Measurements from ENCODE around the gene GAS7. TPM values are rescaled to one million over a fixed set of nuclear protein-coding genes. Genes with fewer than 3 reads are reported as not detected.

GAS7 gene
- total and polyA plus RNA-seq, 2 donors (not counting 1 experiment from before 2014, with no cell fraction given), result 3.4 to 13.6 TPM

- no peaks in the 10 kb centered on the region for H3K36me3 ChIP-seq (replicated peaks in 1 of 2; ENCODE audit: control extremely low read depth in 1 of 2, control insufficient read depth in 1 of 2, extremely low read depth in 1 of 2, insufficient read depth in 2 of 2, low read length in 1 of 2)
- no peaks in the 10 kb centered on the region for H3K9me3 Mint-ChIP-seq (ENCODE audit: insufficient read depth)
- peaks cover 0 to 4% (median 0%) of the 10 kb centered on the region in 4 experiments for H3K27me3 ChIP-seq (replicated peaks in 1 of 4; ENCODE audit: control extremely low read depth in 1 of 4, control insufficient read depth in 3 of 4, insufficient read depth in 4 of 4, low read length in 3 of 4)
- no peaks in the 10 kb centered on the region for H3K79me2 ChIP-seq (ENCODE audit: control insufficient read depth, insufficient read depth, low read length)
- intact Hi-C loops (cut with micrococcal nuclease), result no loop called here
- H3K27ac Mint-ChIP-seq, result no peak overlapping the region
- no peaks in the 10 kb centered on the region for H3K4me1 ChIP-seq (ENCODE audit: control insufficient read depth in 2 of 2, insufficient read depth in 2 of 2, low read length in 2 of 2)
- POLR2A ChIA-PET, result no interaction called here
- no peak overlapping the region for H3K4me2 ChIP-seq (replicated peaks; ENCODE audit: low read depth, low read length, poor library complexity, severe bottlenecking)
- TF ChIP-seq EZH2 (IDR thresholded peaks at IDR 0.05; ENCODE audit: borderline replicate concordance, insufficient read depth, low read depth, low read length, poor library complexity, severe bottlenecking) (no peak), CTCF (IDR thresholded peaks at IDR 0.05) (no peak)
- H3K27me3 Mint-ChIP-seq, result peaks cover 6% of the 10 kb centered on the region
- no peak overlapping the region for H3K4me3 Mint-ChIP-seq
- CTCF ChIA-PET, result no interaction called here
- no peaks in the 10 kb centered on the region for H3K9me3 ChIP-seq (ENCODE audit: control extremely low read depth in 1 of 3, control insufficient read depth in 2 of 3, insufficient read depth in 1 of 3, low read length in 2 of 3)
- no peak overlapping the region for H3K9ac ChIP-seq (ENCODE audit: low read length)
- H4K20me1 ChIP-seq (ENCODE audit: control insufficient read depth, insufficient read depth, low read length, poor library complexity, severe bottlenecking), result no peaks in the 10 kb centered on the region
- H3K27ac ChIP-seq (ENCODE audit: low read length in 2 of 2), result no peak overlapping the region
- H3K4me1 Mint-ChIP-seq, result no peaks in the 10 kb centered on the region
- no peak overlapping the region for H3K4me3 ChIP-seq (ENCODE audit: control extremely low read depth in 1 of 5, extremely low read depth in 1 of 5, insufficient read depth in 1 of 5, low read depth in 2 of 5, low read length in 4 of 5)
- 88% methylated on average over 11 of the region's 14 CpGs for WGBS (ENCODE audit: insufficient coverage)
- DNase-seq (no peak), ATAC-seq (ENCODE audit: low read depth) (no peak)
- H2AFZ ChIP-seq (ENCODE audit: insufficient read depth, low read depth, low read length, poor library complexity, severe bottlenecking), result no peak overlapping the region
Measured at GRCh38 chr17:9956474-9957131, 241.8 kb downstream of the GAS7 start.

DNA sequence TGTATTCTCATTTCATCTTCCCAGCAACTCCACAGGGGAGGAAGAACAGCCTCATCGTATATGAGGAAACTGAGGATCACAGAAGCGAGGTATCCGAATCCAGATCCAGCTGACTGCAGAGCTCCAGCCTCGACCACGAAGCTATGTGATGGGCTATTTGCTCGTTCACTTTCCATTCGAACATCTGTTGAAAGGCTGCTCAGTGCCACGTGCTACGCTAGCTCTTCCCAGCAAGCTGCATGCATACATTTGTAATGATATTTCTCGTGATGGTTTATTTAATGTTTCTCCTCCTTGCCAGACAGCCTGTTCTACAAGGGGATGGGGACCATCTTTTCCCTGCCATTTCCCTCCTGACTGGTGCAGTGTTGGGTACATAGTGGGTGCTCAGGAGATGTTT, 244.9 kb downstream of the GAS7 start:
- CTCF ChIA-PET, result no interaction called here
- H4K20me1 ChIP-seq (ENCODE audit: control insufficient read depth, insufficient read depth, low read length, poor library complexity, severe bottlenecking), result no peaks in the 10 kb centered on the region
- H3K4me1 Mint-ChIP-seq, result no peaks in the 10 kb centered on the region
- H3K36me3 ChIP-seq (replicated peaks in 1 of 2; ENCODE audit: control extremely low read depth in 1 of 2, control insufficient read depth in 1 of 2, extremely low read depth in 1 of 2, insufficient read depth in 2 of 2, low read length in 1 of 2), result no peaks in the 10 kb centered on the region
- no peaks in the 10 kb centered on the region for H3K79me2 ChIP-seq (ENCODE audit: control insufficient read depth, insufficient read depth, low read length)
- no peak overlapping the region for H3K27ac ChIP-seq (ENCODE audit: low read length in 2 of 2)
- intact Hi-C loops (cut with micrococcal nuclease), result no loop called here
- H3K4me1 ChIP-seq (ENCODE audit: control insufficient read depth in 2 of 2, insufficient read depth in 2 of 2, low read length in 2 of 2), result no peaks in the 10 kb centered on the region
- H3K27me3 ChIP-seq (replicated peaks in 1 of 4; ENCODE audit: control extremely low read depth in 1 of 4, control insufficient read depth in 3 of 4, insufficient read depth in 4 of 4, low read length in 3 of 4), result no peaks in the 10 kb centered on the region
- no peak overlapping the region for H2AFZ ChIP-seq (ENCODE audit: insufficient read depth, low read depth, low read length, poor library complexity, severe bottlenecking)
- 94% methylated on average over 10 of the region's 10 CpGs for WGBS (ENCODE audit: insufficient coverage)
- POLR2A ChIA-PET, result no interaction called here
- H3K27me3 Mint-ChIP-seq, result peaks cover 6% of the 10 kb centered on the region
- DNase-seq (no peak), ATAC-seq (ENCODE audit: low read depth) (no peak)
- no peak overlapping the region for H3K4me3 ChIP-seq (ENCODE audit: control extremely low read depth in 1 of 5, extremely low read depth in 1 of 5, insufficient read depth in 1 of 5, low read depth in 2 of 5, low read length in 4 of 5)
- no peaks in the 10 kb centered on the region for H3K9me3 Mint-ChIP-seq (ENCODE audit: insufficient read depth)
- H3K9me3 ChIP-seq (ENCODE audit: control extremely low read depth in 1 of 3, control insufficient read depth in 2 of 3, insufficient read depth in 1 of 3, low read length in 2 of 3), result no peaks in the 10 kb centered on the region
- no peak overlapping the region for H3K4me3 Mint-ChIP-seq
- TF ChIP-seq EZH2 (IDR thresholded peaks at IDR 0.05; ENCODE audit: borderline replicate concordance, insufficient read depth, low read depth, low read length, poor library complexity, severe bottlenecking), result no peak
- no peak for TF ChIP-seq CTCF (IDR thresholded peaks at IDR 0.05)
- no peak overlapping the region for H3K4me2 ChIP-seq (replicated peaks; ENCODE audit: low read depth, low read length, poor library complexity, severe bottlenecking)
- H3K27ac Mint-ChIP-seq, result no peak overlapping the region
- no peak overlapping the region for H3K9ac ChIP-seq (ENCODE audit: low read length)

Data from B cell (primary cell).